Transverse colon (tissue), 4 donors: Measurements from ENCODE around the gene VEGFB. TPM values are rescaled to one million over a fixed set of nuclear protein-coding genes. Genes with fewer than 3 reads are reported as not detected.

Experiments used
- DNase-seq: peaks from one replicate; pipeline ENCODE4 v3.0.0-alpha.2; 2019
- H3K27ac ChIP-seq, 4 donors: fragments of 200-600 bp; sonication (generic); 2 replicates each; pipeline ENCODE4 v1.5.1; 2016 to 2018; ENCODE audit warnings: inconsistent platforms in 4 of 4
- H3K27me3 ChIP-seq: fragments of 200-600 bp; sonication (generic); 2 replicates; pipeline ENCODE4 v1.5.1; 2017; ENCODE audit warnings: inconsistent platforms
- H3K36me3 ChIP-seq, 4 donors: fragments of 200-600 bp; sonication (generic); 2 replicates each; pipeline ENCODE4 v1.5.1; 2017 to 2019; ENCODE audit warnings: inconsistent platforms in 4 of 4
- H3K4me1 ChIP-seq, 4 donors: fragments of 200-600 bp; sonication (generic); 2 replicates each; pipeline ENCODE4 v1.5.1; 2017 to 2020; ENCODE audit warnings: inconsistent platforms in 4 of 4
- H3K4me3 ChIP-seq, 4 donors: fragments of 200-600 bp; sonication (generic); 1 replicate in 1 of 4; 2 replicates in 3 of 4; pipeline versions ENCODE4 v1.5.1 to v1.6.1; 2017 to 2019; ENCODE audit warnings: inconsistent platforms in 4 of 4
- H3K9me3 ChIP-seq, 2 donors: fragments of 200-600 bp; sonication (generic); 2 replicates each; pipeline ENCODE4 v1.5.1; 2017 to 2019; ENCODE audit warnings: inconsistent platforms in 2 of 2
- EP300 ChIP-seq: sonication (generic); formaldehyde crosslinking; IDR thresholded peaks from one replicate; pipeline ENCODE4 v1.6.1; 2017; ENCODE audit warnings: antibody characterized with exemption, low read depth
- POLR2A ChIP-seq: fragments of 450-650 bp; IDR thresholded peaks from one replicate; pipeline ENCODE4 v1.6.1; 2016; ENCODE audit warnings: antibody characterized with exemption, mild to moderate bottlenecking, moderate library complexity
- POLR2AphosphoS5 ChIP-seq, 3 donors: sonication (generic); formaldehyde crosslinking; IDR thresholded peaks; one replicate each; pipeline ENCODE4 v1.6.1; 2016; ENCODE audit warnings: antibody characterized with exemption in 3 of 3
- WGBS, 2 donors: methylation state at CpG; one replicate each; pipeline ENCODE4 v1.1.5; 2018; ENCODE audit warnings: low coverage in 1 of 2; 5-methylcytosine and 5-hydroxymethylcytosine counted together
- in situ Hi-C, 4 donors: fragments of 200-750 bp; cut with MboI; loops; one replicate each; pipeline versions ENCODE4 v1.15.0 to v1.15.1; 2017; ENCODE audit warnings: low sequenced_read_pairs in 3 of 4, low pct_ligation_motif_present in 1 of 4, low pct_unique_long_range_greater_than_20kb in 1 of 4
- intact Hi-C: fragments of 100-400 bp; cut with DNase I; formaldehyde crosslinking; loops from one replicate; pipeline ENCODE4 v1.15.1; 2023; ENCODE audit warnings: low total_unique reads
- total RNA-seq, 4 donors: library from RNA; depleted of rRNA; stranded (reverse); fragments of >200 nt; gene quantifications; one replicate each; pipeline ENCODE4 v1.1.0, GENCODE V29; 2016
- TF ChIP-seq, protein P1 (sequence below), 5 experiments: fragments of 200-600 bp in 3 of 5; fragments of 450-650 bp in 2 of 5; sonication (generic) in 3 of 5; IDR thresholded peaks; 1 replicate in 2 of 5; 2 replicates in 3 of 5; pipeline ENCODE4 v1.5.1; 2016 to 2017; ENCODE audit warnings: antibody characterized with exemption in 5 of 5, inconsistent platforms in 3 of 5, mild to moderate bottlenecking in 2 of 5, moderate library complexity in 1 of 5

The VEGFB gene
- total RNA-seq, 4 donors from 2014 or later = 34.0 to 84.9 (median 36.8) TPM

DNA sequence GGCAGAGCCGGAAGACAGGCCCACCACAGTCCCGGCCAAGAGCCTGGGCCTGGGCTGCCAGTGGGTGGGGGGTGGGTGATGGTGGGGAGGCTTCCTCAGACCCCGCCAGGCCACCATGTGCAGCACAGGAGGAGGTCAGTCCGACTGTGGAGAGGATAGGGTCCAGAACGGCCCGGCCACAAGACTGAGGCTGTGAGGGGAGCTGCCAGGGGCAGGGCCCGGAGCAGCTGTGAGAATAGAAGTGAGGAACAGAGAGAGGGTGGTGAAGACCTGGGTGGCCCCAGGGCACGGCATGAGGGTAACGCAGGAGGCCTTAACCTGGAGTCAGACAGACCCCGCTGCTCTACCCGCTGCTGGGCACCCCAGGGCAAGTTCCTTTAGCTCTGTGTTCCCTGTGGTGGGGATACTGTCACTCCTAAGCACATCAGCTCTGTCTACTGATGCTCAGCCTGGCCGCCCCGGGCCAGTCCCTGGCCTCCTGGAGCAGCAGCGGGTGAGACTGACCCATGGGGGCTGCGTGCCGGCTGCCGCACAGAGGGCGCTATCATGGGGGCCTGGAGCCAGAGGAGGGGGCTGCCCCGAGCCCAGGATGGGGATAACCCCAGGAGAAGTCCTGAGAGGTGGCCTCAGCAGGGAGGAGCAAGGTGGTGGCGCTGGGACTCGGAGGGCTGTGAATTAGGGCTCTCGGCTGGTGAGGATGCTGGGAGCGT, 26.1 kb upstream of the VEGFB start:
- intact Hi-C loops (no loop called here), in situ Hi-C loops (loop anchor here in 1 of 4 donors (10.0 kb wide), 1 partner anchor 87 kb away; the partner anchor contains the start of gene KCNK4)
- Histone ChIP-seq H3K27ac (peak overlapping the region; percentile 73 to 85 (median 80)), H3K27me3 (no peaks in the 10 kb centered on the region), H3K4me1 (peaks cover 7 to 38% (median 34%) of the 10 kb centered on the region in 4 donors), H3K9me3 (no peaks in the 10 kb centered on the region), H3K36me3 (peaks cover 0 to 11% (median 4%) of the 10 kb centered on the region in 4 donors), H3K4me3 (peak overlapping the region in 2 of 4 donors; percentile 34 to 52)
- no peak for TF ChIP-seq POLR2A
- TF ChIP-seq POLR2AphosphoS5 (IDR thresholded peaks at IDR 0.05) = no peak
- no peak for TF ChIP-seq EP300
- TF ChIP-seq, protein P1, sequence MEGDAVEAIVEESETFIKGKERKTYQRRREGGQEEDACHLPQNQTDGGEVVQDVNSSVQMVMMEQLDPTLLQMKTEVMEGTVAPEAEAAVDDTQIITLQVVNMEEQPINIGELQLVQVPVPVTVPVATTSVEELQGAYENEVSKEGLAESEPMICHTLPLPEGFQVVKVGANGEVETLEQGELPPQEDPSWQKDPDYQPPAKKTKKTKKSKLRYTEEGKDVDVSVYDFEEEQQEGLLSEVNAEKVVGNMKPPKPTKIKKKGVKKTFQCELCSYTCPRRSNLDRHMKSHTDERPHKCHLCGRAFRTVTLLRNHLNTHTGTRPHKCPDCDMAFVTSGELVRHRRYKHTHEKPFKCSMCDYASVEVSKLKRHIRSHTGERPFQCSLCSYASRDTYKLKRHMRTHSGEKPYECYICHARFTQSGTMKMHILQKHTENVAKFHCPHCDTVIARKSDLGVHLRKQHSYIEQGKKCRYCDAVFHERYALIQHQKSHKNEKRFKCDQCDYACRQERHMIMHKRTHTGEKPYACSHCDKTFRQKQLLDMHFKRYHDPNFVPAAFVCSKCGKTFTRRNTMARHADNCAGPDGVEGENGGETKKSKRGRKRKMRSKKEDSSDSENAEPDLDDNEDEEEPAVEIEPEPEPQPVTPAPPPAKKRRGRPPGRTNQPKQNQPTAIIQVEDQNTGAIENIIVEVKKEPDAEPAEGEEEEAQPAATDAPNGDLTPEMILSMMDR (IDR thresholded peaks at IDR 0.05) = no peak
- 83 to 100% methylated on average over 2 to 23 of the region's 23 CpGs for WGBS, 2 donors
- no peak for DNase-seq

DNA sequence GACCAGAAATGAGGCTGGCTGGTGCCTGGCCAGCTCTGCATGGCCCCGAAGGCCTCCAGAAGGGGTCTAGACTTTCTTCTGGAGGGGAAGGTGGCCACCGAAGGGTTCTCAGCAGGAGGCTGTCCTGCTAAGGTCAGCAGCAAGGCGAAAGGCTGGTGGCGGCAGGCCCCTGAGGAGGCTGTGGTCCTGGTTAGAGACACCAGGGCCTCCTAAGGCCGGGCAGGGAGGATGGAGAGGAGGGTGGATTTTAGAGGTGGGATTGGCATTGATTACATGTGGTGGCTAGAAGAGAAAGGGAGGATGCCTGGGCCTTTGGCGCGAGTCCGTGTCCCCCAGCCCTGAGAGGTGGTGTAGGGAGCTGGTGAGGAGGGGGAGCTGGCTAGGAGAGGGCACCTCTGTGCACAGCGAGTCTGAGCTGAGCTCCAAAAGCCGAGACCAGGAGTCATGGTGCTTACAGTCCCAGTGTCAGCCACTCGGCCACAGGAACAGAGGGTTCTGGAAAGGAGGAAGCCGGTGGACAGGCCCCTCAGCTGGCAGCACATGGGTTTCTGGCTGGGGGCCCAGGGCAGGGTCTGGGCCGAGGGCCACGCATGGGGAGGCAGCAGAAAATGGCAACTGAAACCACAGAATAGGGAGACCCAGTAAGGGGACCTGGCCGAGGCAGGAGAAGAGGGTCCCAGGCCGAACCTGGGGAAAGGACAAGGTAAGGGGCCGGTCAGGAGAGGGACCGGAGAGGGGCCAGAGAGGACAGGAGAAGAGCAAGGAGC, 25.4 kb upstream of the VEGFB start:
- DNase-seq = no peak

DNA sequence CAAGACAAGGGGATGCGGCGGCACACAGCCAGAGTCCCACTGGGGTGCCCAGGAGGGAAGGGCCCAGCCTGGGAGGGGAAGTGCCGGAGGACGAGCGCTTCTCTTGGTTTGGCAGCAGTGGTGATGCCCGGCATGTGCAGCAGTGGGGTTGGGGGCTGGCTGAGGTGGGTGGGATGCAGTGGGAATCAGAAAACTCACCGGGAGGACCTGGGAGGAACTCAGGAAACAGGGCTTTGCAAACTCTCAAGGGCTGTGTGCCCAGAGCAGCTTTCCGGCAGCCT, 24.9 kb upstream of the VEGFB start:
- in situ Hi-C loops (loop anchor here in 1 of 4 donors (10.0 kb wide), 1 partner anchor 85 kb away; the partner anchor contains the start of gene KCNK4), intact Hi-C loops (no loop called here)
- no peaks in the 10 kb centered on the region for H3K9me3 ChIP-seq
- DNase-seq = no peak
- no peaks in the 10 kb centered on the region for H3K27me3 ChIP-seq
- no peak for TF ChIP-seq EP300
- TF ChIP-seq POLR2A = no peak
- TF ChIP-seq POLR2AphosphoS5 (IDR thresholded peaks at IDR 0.05) = no peak
- TF ChIP-seq, protein P1 (IDR thresholded peaks at IDR 0.05) = no peak
- H3K4me1 ChIP-seq = peaks cover 7 to 33% (median 28%) of the 10 kb centered on the region in 4 donors
- no peak overlapping the region for H3K4me3 ChIP-seq
- H3K27ac ChIP-seq = no peak overlapping the region
- no peaks in the 10 kb centered on the region for H3K36me3 ChIP-seq
- WGBS, 2 donors = 88 to 100% methylated on average over 3 to 8 of the region's 8 CpGs

More for the DNA sequence above, 25.4 kb upstream of the VEGFB start:
- no peak overlapping the region for H3K4me3 ChIP-seq
- peaks cover 0 to 3% (median under 1%) of the 10 kb centered on the region in 4 donors for H3K36me3 ChIP-seq
- intact Hi-C loops = no loop called here
- in situ Hi-C loops = loop anchor here in 1 of 4 donors (10.0 kb wide), 1 partner anchor 86 kb away; the partner anchor contains the start of gene KCNK4
- H3K27me3 ChIP-seq = no peaks in the 10 kb centered on the region
- peaks cover 7 to 38% (median 33%) of the 10 kb centered on the region in 4 donors for H3K4me1 ChIP-seq
- WGBS, 2 donors = 87 to 88% methylated on average over 11 to 18 of the region's 18 CpGs
- no peaks in the 10 kb centered on the region for H3K9me3 ChIP-seq
- TF ChIP-seq POLR2A (no peak), POLR2AphosphoS5 (IDR thresholded peaks at IDR 0.05) (no peak), EP300 (no peak)
- TF ChIP-seq, protein P1 (IDR thresholded peaks at IDR 0.05) = no peak
- peak overlapping the region in 3 of 4 donors; percentile 73 to 85 (median 79) for H3K27ac ChIP-seq
